HAP-1 (cell line): ENCODE results near the gene KCNE3.

Experiments used
- DNase-seq, 2 experiments: peaks; one replicate each; pipeline ENCODE4 v3.0.0-alpha.2; 2016 to 2020; ENCODE audit warnings: low spot score in 2 of 2
- H3K27me3 ChIP-seq: fragments of 250-450 bp; sonication (Bioruptor Pico); 2 replicates; pipeline ENCODE4 v1.5.1; 2020; ENCODE audit warnings: low read depth, mild to moderate bottlenecking, moderate library complexity
- H3K36me3 ChIP-seq: fragments of 250-450 bp; sonication (Bioruptor Pico); replicated peaks from 2 replicates; pipeline ENCODE4 v1.5.1; 2020; ENCODE audit warnings: mild to moderate bottlenecking
- H3K4me1 ChIP-seq: fragments of 250-450 bp; sonication (Bioruptor Pico); 2 replicates; pipeline ENCODE4 v1.5.1; 2020; ENCODE audit warnings: mild to moderate bottlenecking
- H3K4me3 ChIP-seq: fragments of 250-450 bp; sonication (Bioruptor Pico); 2 replicates; pipeline ENCODE4 v1.5.1; 2020; ENCODE audit warnings: mild to moderate bottlenecking, moderate library complexity
- H3K9me3 ChIP-seq: fragments of 250-450 bp; sonication (Bioruptor Pico); 2 replicates; pipeline ENCODE4 v1.5.1; 2020; ENCODE audit warnings: mild to moderate bottlenecking, moderate library complexity
- in situ Hi-C: fragments of 300-500 bp; cut with MboI; formaldehyde crosslinking; loops from 3 replicates; pipeline ENCODE4 v1.14.3; 2020; ENCODE audit warnings: low sequenced_read_pairs, inconsistent platforms, mixed read lengths

KCNE3 gene

GRCh38 chr11:74412733-74413359, 54.5 kb downstream of the KCNE3 start:
- Histone ChIP-seq H3K36me3 (no peaks in the 10 kb centered on the region), H3K27me3 (no peaks in the 10 kb centered on the region), H3K4me3 (no peak overlapping the region), H3K9me3 (no peaks in the 10 kb centered on the region), H3K4me1 (peaks cover 10% of the 10 kb centered on the region)
- no peak for DNase-seq
- in situ Hi-C loops: no loop called here

- no peaks in the 10 kb centered on the region for H3K27me3 ChIP-seq
- in situ Hi-C loops: no loop called here
- H3K4me1 ChIP-seq: peaks cover 4% of the 10 kb centered on the region
- no peak overlapping the region for H3K4me3 ChIP-seq
- no peaks in the 10 kb centered on the region for H3K36me3 ChIP-seq
- no peak for DNase-seq
- H3K9me3 ChIP-seq: no peaks in the 10 kb centered on the region
Measured at GRCh38 chr11:74412321-74412720, 55.0 kb downstream of the KCNE3 start.

GRCh38 chr11:74409633-74410032, 57.7 kb downstream of the KCNE3 start:
- Histone ChIP-seq H3K36me3 (no peaks in the 10 kb centered on the region), H3K27me3 (no peaks in the 10 kb centered on the region), H3K4me1 (no peaks in the 10 kb centered on the region), H3K4me3 (no peak overlapping the region), H3K9me3 (no peaks in the 10 kb centered on the region)
- no peak for DNase-seq
- in situ Hi-C loops: no loop called here
